IMR-90 (cell line): ENCODE measurements around the gene PLXND1. TPM values are rescaled to one million over a fixed set of nuclear protein-coding genes. Genes with fewer than 3 reads are reported as not detected.

Experiments
- ATAC-seq: fragments of 200-7000 bp; cut with Tn5 transposase; 2 replicates; pipeline ENCODE4 v1.9.1; 2020; ENCODE audit warnings: low read depth, mild to moderate bottlenecking, moderate library complexity
- BruUV-seq: library from RNA; stranded (reverse); fragments of 400-500 nt; replicated peaks from 2 replicates; lab custom pipeline; 2021; lab: Mats Ljungman, UMichigan
- CTCF ChIA-PET: fragments of 300-600 bp; formaldehyde crosslinking; extraction: SDS; loops from one replicate; lab custom pipeline; 2021; ENCODE audit warnings: antibody characterized with exemption; lab: Yijun Ruan, JAX
- POLR2A ChIA-PET: fragments of 300-600 bp; sonication (Branson Sonifier 250); formaldehyde crosslinking; loops from one replicate; lab custom pipeline; 2022; ENCODE audit warnings: antibody characterized with exemption; ENCODE audit not compliant: unreplicated experiment; lab: Charles Lee
- DNase-seq: peaks from one replicate; pipeline ENCODE4 v3.0.0; 2013
- H2AFZ ChIP-seq: replicated peaks from 2 replicates; pipeline ENCODE3; 2013; ENCODE audit warnings: low read length, mild to moderate bottlenecking; ENCODE audit not compliant: poor library complexity
- H2AK5ac ChIP-seq: 2 replicates; pipeline ENCODE4 v1.6.1; 2013; ENCODE audit warnings: low read depth, low read length, inconsistent platforms
- H2AK9ac ChIP-seq: replicated peaks from 2 replicates; pipeline ENCODE3; 2013; ENCODE audit warnings: mild to moderate bottlenecking, low read depth, low read length, moderate library complexity; ENCODE audit not compliant: poor library complexity
- H2BK120ac ChIP-seq: 2 replicates; pipeline ENCODE4 v1.6.1; 2013; ENCODE audit warnings: low read depth, low read length, inconsistent platforms
- H2BK15ac ChIP-seq: 3 replicates; pipeline ENCODE4 v1.6.1; 2013; ENCODE audit warnings: low read depth, low read length, inconsistent platforms
- H2BK20ac ChIP-seq: 2 replicates; pipeline ENCODE4 v1.6.1; 2013; ENCODE audit warnings: low read depth, mild to moderate bottlenecking, inconsistent platforms, low read length, moderate library complexity
- H2BK5ac ChIP-seq: 2 replicates; pipeline ENCODE4 v1.6.1; 2013; ENCODE audit warnings: mild to moderate bottlenecking, low read depth, low read length, inconsistent platforms; ENCODE audit not compliant: poor library complexity, severe bottlenecking
- H3K14ac ChIP-seq: replicated peaks from 2 replicates; pipeline ENCODE4 v1.6.1; 2013; ENCODE audit warnings: low read depth, low read length, inconsistent platforms
- H3K18ac ChIP-seq: 2 replicates; pipeline ENCODE4 v1.6.1; 2013; ENCODE audit warnings: low read depth, low read length, control low read depth
- H3K23ac ChIP-seq: 2 replicates; pipeline ENCODE4 v1.6.1; 2013; ENCODE audit warnings: low read depth, low read length, inconsistent platforms
- H3K27ac ChIP-seq: 2 replicates; pipeline ENCODE4 v1.5.1; 2013; ENCODE audit warnings: mild to moderate bottlenecking, control low read depth, low read length; ENCODE audit not compliant: insufficient read depth
- H3K27me3 ChIP-seq: 2 replicates; pipeline ENCODE4 v1.6.1; 2013; ENCODE audit warnings: low read length; ENCODE audit not compliant: control insufficient read depth, insufficient read depth
- H3K36me3 ChIP-seq: 2 replicates; pipeline ENCODE4 v1.6.1; 2013; ENCODE audit warnings: low read length, mixed read lengths; ENCODE audit not compliant: control insufficient read depth, insufficient read depth
- H3K4ac ChIP-seq: 2 replicates; pipeline ENCODE4 v1.6.1; 2013; ENCODE audit warnings: low read depth, low read length, inconsistent platforms
- H3K4me1 ChIP-seq: 2 replicates; pipeline ENCODE4 v1.6.1; 2013; ENCODE audit warnings: low read length, mixed read lengths; ENCODE audit not compliant: control insufficient read depth, insufficient read depth
- H3K4me2 ChIP-seq: 2 replicates; pipeline ENCODE4 v1.6.1; 2013; ENCODE audit warnings: low read depth, mild to moderate bottlenecking, control low read depth, low read length, moderate library complexity
- H3K4me3 ChIP-seq: 2 replicates; pipeline ENCODE4 v1.5.1; 2013; ENCODE audit warnings: low read depth, mild to moderate bottlenecking, control low read depth, low read length, moderate library complexity; ENCODE audit not compliant: insufficient read depth
- H3K56ac ChIP-seq: 2 replicates; pipeline ENCODE4 v1.6.1; 2013; ENCODE audit warnings: low read length, inconsistent platforms; ENCODE audit not compliant: insufficient read depth; ENCODE audit errors: extremely low read depth
- H3K79me1 ChIP-seq, 2 experiments: 2 replicates each; pipeline ENCODE4 v1.6.1; 2013; ENCODE audit warnings: low read length in 2 of 2, inconsistent platforms in 1 of 2, low read depth in 1 of 2
- H3K9ac ChIP-seq: 2 replicates; pipeline ENCODE4 v1.6.1; 2013; ENCODE audit warnings: low read depth, low read length, control low read depth
- H3K9me1 ChIP-seq: 2 replicates; pipeline ENCODE4 v1.6.1; 2013; ENCODE audit warnings: low read length, inconsistent platforms; ENCODE audit not compliant: insufficient read depth
- H3K9me3 ChIP-seq: 2 replicates; pipeline ENCODE4 v1.6.1; 2013; ENCODE audit warnings: low read length; ENCODE audit not compliant: control insufficient read depth, insufficient read depth
- H4K20me1 ChIP-seq: 2 replicates; pipeline ENCODE4 v1.6.1; 2013; ENCODE audit warnings: low read length, inconsistent platforms; ENCODE audit not compliant: insufficient read depth
- H4K5ac ChIP-seq: 2 replicates; pipeline ENCODE4 v1.6.1; 2013; ENCODE audit warnings: mild to moderate bottlenecking, low read depth, low read length, control low read depth
- H4K8ac ChIP-seq, 2 experiments: 2 replicates each; pipeline ENCODE4 v1.6.1; 2013; ENCODE audit warnings: low read depth in 2 of 2, low read length in 2 of 2, control low read depth in 1 of 2, inconsistent platforms in 1 of 2
- H4K91ac ChIP-seq: 2 replicates; pipeline ENCODE4 v1.6.1; 2013; ENCODE audit warnings: low read depth, low read length, inconsistent platforms; ENCODE audit not compliant: insufficient read depth
- BHLHE40 ChIP-seq: fragments of 150-350 bp; IDR thresholded peaks from 2 replicates; pipeline ENCODE4 v1.6.1; 2016; ENCODE audit warnings: mild to moderate bottlenecking, low read depth, low read length
- CEBPB ChIP-seq: IDR thresholded peaks from 2 replicates; pipeline ENCODE4 v1.6.1; 2012; ENCODE audit warnings: low read depth, low read length, improper control_type of control experiment
- CHD1 ChIP-seq: IDR thresholded peaks from 2 replicates; pipeline ENCODE4 v1.6.1; 2012; ENCODE audit warnings: low read depth, low read length, improper control_type of control experiment
- CTCF ChIP-seq: conservative IDR thresholded peaks from 2 replicates; pipeline ENCODE4 v1.5.1; 2012; ENCODE audit warnings: mild to moderate bottlenecking, low read depth, low read length, improper control_type of control experiment
- ELK1 ChIP-seq: fragments of 150-350 bp; IDR thresholded peaks from 2 replicates; pipeline ENCODE4 v1.6.1; 2016; ENCODE audit warnings: low read depth, mild to moderate bottlenecking, low read length, moderate library complexity, borderline replicate concordance
- FOS ChIP-seq: fragments of 150-350 bp; IDR thresholded peaks from 2 replicates; pipeline ENCODE4 v1.6.1; 2016; ENCODE audit warnings: low read depth, low read length
- MAFK ChIP-seq: IDR thresholded peaks from 2 replicates; pipeline ENCODE4 v1.6.1; 2012; ENCODE audit warnings: low read depth, low read length, improper control_type of control experiment
- MAZ ChIP-seq: IDR thresholded peaks from 2 replicates; pipeline ENCODE4 v1.6.1; 2012; ENCODE audit warnings: low read depth, mild to moderate bottlenecking, low read length, improper control_type of control experiment, moderate library complexity, borderline replicate concordance
- MXI1 ChIP-seq: IDR thresholded peaks from 2 replicates; pipeline ENCODE4 v1.6.1; 2012; ENCODE audit warnings: low read depth, mild to moderate bottlenecking, low read length, moderate library complexity, borderline replicate concordance
- NFE2L2 ChIP-seq: fragments of 150-350 bp; IDR thresholded peaks from 2 replicates; pipeline ENCODE4 v1.6.1; 2016; ENCODE audit warnings: low read depth, mild to moderate bottlenecking, low read length
- POLR2A ChIP-seq: IDR thresholded peaks from 2 replicates; pipeline ENCODE4 v1.6.1; 2012; ENCODE audit warnings: mild to moderate bottlenecking, low read depth, low read length
- RAD21 ChIP-seq: IDR thresholded peaks from 2 replicates; pipeline ENCODE4 v1.6.1; 2012; ENCODE audit warnings: low read length, improper control_type of control experiment
- RCOR1 ChIP-seq: IDR thresholded peaks from 2 replicates; pipeline ENCODE4 v1.6.1; 2012; ENCODE audit warnings: mild to moderate bottlenecking, low read length, improper control_type of control experiment; ENCODE audit not compliant: insufficient replicate concordance
- RFX5 ChIP-seq: IDR thresholded peaks from 2 replicates; pipeline ENCODE4 v1.8.0; 2012; ENCODE audit warnings: low read depth, mild to moderate bottlenecking, low read length, moderate library complexity
- SMC3 ChIP-seq: fragments of 150-350 bp; IDR thresholded peaks from 2 replicates; pipeline ENCODE4 v1.6.1; 2016; ENCODE audit warnings: low read depth, mild to moderate bottlenecking, antibody characterized with exemption, low read length, moderate library complexity
- WGBS, 2 experiments: methylation state at CpG; one replicate each; pipeline versions ENCODE4 v1.1.5 to v1.1.7; 2013; ENCODE audit warnings: missing lambda C conversion rate in 2 of 2; ENCODE audit not compliant: insufficient read length in 1 of 2; ENCODE audit errors: extremely low coverage in 2 of 2; 5-methylcytosine and 5-hydroxymethylcytosine counted together
- dilution Hi-C: fragments of 300-500 bp; cut with HindIII; formaldehyde crosslinking; loops from one replicate; pipeline ENCODE4 v1.14.3; 2018; ENCODE audit warnings: low sequenced_read_pairs; ENCODE audit not compliant: unreplicated experiment
- in situ Hi-C: fragments of 300-500 bp; cut with MboI; formaldehyde crosslinking; loops from 3 replicates; pipeline ENCODE4 v1.14.3; 2019; ENCODE audit warnings: low sequenced_read_pairs, inconsistent platforms, mixed read lengths
- intact Hi-C: fragments of 100-400 bp; cut with micrococcal nuclease; formaldehyde crosslinking; loops from 2 replicates; pipeline ENCODE4 v1.10.0; 2022
- polyA plus RNA-seq, 3 experiments: library from polyadenylated mRNA; depleted of rRNA; stranded (reverse); fragments of >200 nt; gene quantifications; 2 replicates each; pipeline ENCODE4 v1.2.3, GENCODE V29; 2012; ENCODE audit warnings: low replicate concordance in 1 of 3
- total RNA-seq: library from RNA; depleted of rRNA; stranded (reverse); fragments of >200 nt; gene quantifications from 2 replicates; pipeline ENCODE4 v1.2.3, GENCODE V29; 2012
- TF ChIP-seq, protein P1 (sequence below): fragments of 150-350 bp; IDR thresholded peaks from 2 replicates; pipeline ENCODE4 v1.6.1; 2017; ENCODE audit warnings: mild to moderate bottlenecking, antibody characterized with exemption, low read length, low read depth

Gene PLXND1
- total and polyA plus RNA-seq, 2 of the 4 experiments (the other 2 are of a cell fraction) = 19.2 to 67.1 TPM

GRCh38 chr3:129567939-129568338, 38.5 kb downstream of the PLXND1 start:
- BruUV-seq = no TSS peak
- WGBS, 2 experiments = no CpG with 5 or more reads among the region's 6 CpGs
- intact Hi-C loops = no loop called here

More at GRCh38 chr3:129567939-129568338, 38.5 kb downstream of the PLXND1 start:
- CTCF ChIA-PET = no interaction called here
- Histone ChIP-seq H3K27ac (no peak overlapping the region), H4K20me1 (no peaks in the 10 kb centered on the region), H3K79me1 (no peaks in the 10 kb centered on the region; a peak in 1 of 4 replicates), H4K5ac (no peak overlapping the region), H3K4me3 (no peak overlapping the region), H2AK9ac (no peak overlapping the region), H3K36me3 (peaks cover 39% of the 10 kb centered on the region), H3K27me3 (no peaks in the 10 kb centered on the region), H3K4me2 (no peak overlapping the region), H3K56ac (no peak overlapping the region), H4K8ac (no peak overlapping the region), H2AFZ (no peak overlapping the region), H3K4me1 (no peaks in the 10 kb centered on the region; the same call in 1 of the 2 replicates), H3K9me1 (no peaks in the 10 kb centered on the region), H2AK5ac (no peak overlapping the region), H3K18ac (no peak overlapping the region), H4K91ac (no peak overlapping the region), H3K9me3 (no peaks in the 10 kb centered on the region), H3K23ac (no peak overlapping the region), H2BK15ac (no peak overlapping the region), H2BK120ac (no peak overlapping the region), H3K4ac (no peak overlapping the region), H3K9ac (no peak overlapping the region), H3K14ac (no peak overlapping the region), H2BK5ac (no peak overlapping the region), H2BK20ac (no peak overlapping the region)
- DNase-seq (no peak), ATAC-seq (no peak)
- POLR2A ChIA-PET = no interaction called here
- in situ Hi-C loops (no loop called here), dilution Hi-C loops (no loop called here)
- no peak for TF ChIP-seq RAD21
- TF ChIP-seq MAFK = no peak
- no peak for TF ChIP-seq CTCF
- TF ChIP-seq, protein P1, sequence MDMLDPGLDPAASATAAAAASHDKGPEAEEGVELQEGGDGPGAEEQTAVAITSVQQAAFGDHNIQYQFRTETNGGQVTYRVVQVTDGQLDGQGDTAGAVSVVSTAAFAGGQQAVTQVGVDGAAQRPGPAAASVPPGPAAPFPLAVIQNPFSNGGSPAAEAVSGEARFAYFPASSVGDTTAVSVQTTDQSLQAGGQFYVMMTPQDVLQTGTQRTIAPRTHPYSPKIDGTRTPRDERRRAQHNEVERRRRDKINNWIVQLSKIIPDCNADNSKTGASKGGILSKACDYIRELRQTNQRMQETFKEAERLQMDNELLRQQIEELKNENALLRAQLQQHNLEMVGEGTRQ = no peak
- no peak for TF ChIP-seq RCOR1
- TF ChIP-seq ELK1 = no peak
- no peak for TF ChIP-seq BHLHE40
- no peak for TF ChIP-seq MAZ
- TF ChIP-seq CEBPB = no peak
- no peak for TF ChIP-seq POLR2A
- no peak for TF ChIP-seq NFE2L2
- TF ChIP-seq CHD1 = no peak
- TF ChIP-seq SMC3 = no peak
- TF ChIP-seq FOS = no peak
- no peak for TF ChIP-seq RFX5
- no peak for TF ChIP-seq MXI1
